ENCODE measurements around the gene METAP1D. TPM values are rescaled to one million over a fixed set of nuclear protein-coding genes. Genes with fewer than 3 reads are reported as not detected.

Gene METAP1D
- polyA plus RNA-seq, 1 of the 3 experiments (the other 2 are of a cell fraction) = 10.3 TPM

DNA sequence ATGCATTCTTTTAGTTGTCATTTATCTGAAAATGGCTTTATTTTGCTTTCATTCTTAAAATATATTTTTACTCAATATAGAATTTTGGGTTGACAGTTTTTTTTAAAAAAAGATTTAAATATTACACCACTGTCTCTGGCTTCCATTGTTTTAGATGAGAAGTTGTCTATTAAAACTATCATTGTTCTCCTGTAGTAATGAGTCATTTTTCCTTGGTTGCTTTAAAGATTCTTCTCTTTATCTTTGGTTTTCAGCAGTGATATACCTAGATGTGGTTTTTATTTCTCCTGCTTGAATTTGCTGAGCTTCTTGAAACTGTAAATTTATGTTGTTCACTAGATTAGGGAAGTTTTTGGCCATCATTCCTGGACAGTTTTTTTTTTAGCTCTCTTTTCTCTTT, 129.7 kb downstream of the METAP1D start:
- no peak overlapping the region for H3K9ac ChIP-seq
- no peak overlapping the region for H2AFZ ChIP-seq (ENCODE audit: low read depth)
- TF ChIP-seq, protein P1, sequence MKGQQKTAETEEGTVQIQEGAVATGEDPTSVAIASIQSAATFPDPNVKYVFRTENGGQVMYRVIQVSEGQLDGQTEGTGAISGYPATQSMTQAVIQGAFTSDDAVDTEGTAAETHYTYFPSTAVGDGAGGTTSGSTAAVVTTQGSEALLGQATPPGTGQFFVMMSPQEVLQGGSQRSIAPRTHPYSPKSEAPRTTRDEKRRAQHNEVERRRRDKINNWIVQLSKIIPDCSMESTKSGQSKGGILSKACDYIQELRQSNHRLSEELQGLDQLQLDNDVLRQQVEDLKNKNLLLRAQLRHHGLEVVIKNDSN (IDR thresholded peaks at IDR 0.05; ENCODE audit: borderline replicate concordance, low read depth) = no peak
- TF ChIP-seq, protein P2, sequence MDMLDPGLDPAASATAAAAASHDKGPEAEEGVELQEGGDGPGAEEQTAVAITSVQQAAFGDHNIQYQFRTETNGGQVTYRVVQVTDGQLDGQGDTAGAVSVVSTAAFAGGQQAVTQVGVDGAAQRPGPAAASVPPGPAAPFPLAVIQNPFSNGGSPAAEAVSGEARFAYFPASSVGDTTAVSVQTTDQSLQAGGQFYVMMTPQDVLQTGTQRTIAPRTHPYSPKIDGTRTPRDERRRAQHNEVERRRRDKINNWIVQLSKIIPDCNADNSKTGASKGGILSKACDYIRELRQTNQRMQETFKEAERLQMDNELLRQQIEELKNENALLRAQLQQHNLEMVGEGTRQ (IDR thresholded peaks at IDR 0.05; ENCODE audit: borderline replicate concordance, low read depth, low read length) = no peak
- no peak for TF ChIP-seq NFIC (IDR thresholded peaks at IDR 0.05; ENCODE audit: borderline replicate concordance)
- no peaks in the 10 kb centered on the region for H3K36me3 ChIP-seq (replicated peaks in 1 of 2; ENCODE audit: control insufficient read depth in 1 of 2, insufficient read depth in 2 of 2, low read length in 1 of 2)
- no peaks in the 10 kb centered on the region for H3K9me2 ChIP-seq
- no peaks in the 10 kb centered on the region for H3F3A ChIP-seq (replicated peaks; ENCODE audit: insufficient read depth)
- POLR2A ChIA-PET = no interaction called here
- no peaks in the 10 kb centered on the region for H3K27me3 ChIP-seq (ENCODE audit: insufficient read depth)
- H4K20me1 ChIP-seq (ENCODE audit: insufficient read depth) = no peaks in the 10 kb centered on the region
- no peaks in the 10 kb centered on the region for H3K4me1 ChIP-seq (ENCODE audit: control insufficient read depth in 1 of 2, insufficient read depth in 2 of 2, low read depth in 1 of 2, low read length in 1 of 2)
- H3K9me3 ChIP-seq = peaks cover 7% of the 10 kb centered on the region
- H3K4me2 ChIP-seq = no peak overlapping the region
- no peaks in the 10 kb centered on the region for H3K79me2 ChIP-seq (ENCODE audit: insufficient read depth)
- CTCF ChIA-PET = interaction anchor here (0.7 to 1.5 kb wide), 3 partner anchors 16 to 556 kb away, joined by 3 to 5 read pairs (median 3); no protein-coding TSS in a partner anchor
- no peak overlapping the region for H3K4me3 ChIP-seq (ENCODE audit: low read depth in 2 of 2, low read length in 1 of 2)
- no peak for DNase-seq
- no peak overlapping the region for H3K27ac ChIP-seq (ENCODE audit: low read depth in 2 of 2, low read length in 1 of 2)

Other genes with a start within 250 kb of the METAP1D start
- gene SLC25A12, start 105.7 kb upstream of the METAP1D start, polyA plus RNA-seq (2012; rRNA removed) = 13.0 and 18.8 TPM in 2 replicates
- gene HAT1, start 77.5 kb upstream of the METAP1D start, polyA plus RNA-seq (2012; rRNA removed) = 18.6 and 21.5 TPM in 2 replicates
- 0.07 and 0.13 TPM in 2 replicates for gene DLX1, start 85.6 kb downstream of the METAP1D start, polyA plus RNA-seq (2012; rRNA removed)
- 0.02 TPM in 2 replicates for gene DLX2, start 102.9 kb downstream of the METAP1D start, polyA plus RNA-seq (2012; rRNA removed)

Measured in SK-N-SH (cell line).